ENCODE results near the gene PHGDH. TPM values are rescaled to one million over a fixed set of nuclear protein-coding genes. Genes with fewer than 3 reads are reported as not detected.
"Not testable (repeated sequence)": the region's sequence is repeated elsewhere in the genome, so short reads cannot be mapped to it uniquely, and the experiment has no call there.

PHGDH gene
- total RNA-seq, 2 experiments from 2014 or later = 138 to 143 TPM

- Mint-ChIP-seq H3K36me3 (no peaks in the 10 kb centered on the region), H3K27me3 (peaks cover 3% of the 10 kb centered on the region), H3K9me3 (no peaks in the 10 kb centered on the region), H3K4me1 (ENCODE audit: low read depth) (no peaks in the 10 kb centered on the region), H3K4me3 (no peak overlapping the region), H3K27ac (no peak overlapping the region)
- intact Hi-C loops (cut with micrococcal nuclease) = no loop called here
- POLR2A ChIA-PET = no interaction called here
- CTCF ChIA-PET = no interaction called here
- DNase-seq = no peak
Measured at GRCh38 chr1:119773711-119774241, 62.0 kb downstream of the PHGDH start.

- Mint-ChIP-seq H3K9me3 (no peaks in the 10 kb centered on the region), H3K4me1 (ENCODE audit: low read depth) (no peaks in the 10 kb centered on the region), H3K4me3 (no peak overlapping the region), H3K27me3 (peaks cover 1% of the 10 kb centered on the region), H3K36me3 (no peaks in the 10 kb centered on the region), H3K27ac (no peak overlapping the region)
- ChIA-PET CTCF (interaction anchor here (0.6 kb wide), 1 partner anchor 47 kb away, joined by 3 read pairs; no protein-coding TSS in a partner anchor), POLR2A (no interaction called here)
- intact Hi-C loops (cut with micrococcal nuclease) = no loop called here
- no peak for DNase-seq
Measured at GRCh38 chr1:119774746-119775490, 63.2 kb downstream of the PHGDH start.

- ChIA-PET CTCF (no interaction called here), POLR2A (no interaction called here)
- DNase-seq = no peak
- Mint-ChIP-seq H3K4me1 (ENCODE audit: low read depth) (no peaks in the 10 kb centered on the region), H3K9me3 (no peaks in the 10 kb centered on the region), H3K36me3 (no peaks in the 10 kb centered on the region), H3K27ac (no peak overlapping the region), H3K27me3 (peaks cover 1% of the 10 kb centered on the region), H3K4me3 (no peak overlapping the region)
- intact Hi-C loops (cut with micrococcal nuclease) = no loop called here
Measured at GRCh38 chr1:119778359-119778758, 66.6 kb downstream of the PHGDH start.

GRCh38 chr1:119778886-119779560, 67.3 kb downstream of the PHGDH start:
- CTCF ChIA-PET = no interaction called here
- Mint-ChIP-seq H3K4me1 (ENCODE audit: low read depth) (no peaks in the 10 kb centered on the region), H3K36me3 (no peaks in the 10 kb centered on the region), H3K27me3 (peaks cover 1% of the 10 kb centered on the region), H3K27ac (no peak overlapping the region), H3K9me3 (no peaks in the 10 kb centered on the region), H3K4me3 (no peak overlapping the region)
- DNase-seq = no peak
- POLR2A ChIA-PET = no interaction called here
- intact Hi-C loops (cut with micrococcal nuclease) = no loop called here

DNA sequence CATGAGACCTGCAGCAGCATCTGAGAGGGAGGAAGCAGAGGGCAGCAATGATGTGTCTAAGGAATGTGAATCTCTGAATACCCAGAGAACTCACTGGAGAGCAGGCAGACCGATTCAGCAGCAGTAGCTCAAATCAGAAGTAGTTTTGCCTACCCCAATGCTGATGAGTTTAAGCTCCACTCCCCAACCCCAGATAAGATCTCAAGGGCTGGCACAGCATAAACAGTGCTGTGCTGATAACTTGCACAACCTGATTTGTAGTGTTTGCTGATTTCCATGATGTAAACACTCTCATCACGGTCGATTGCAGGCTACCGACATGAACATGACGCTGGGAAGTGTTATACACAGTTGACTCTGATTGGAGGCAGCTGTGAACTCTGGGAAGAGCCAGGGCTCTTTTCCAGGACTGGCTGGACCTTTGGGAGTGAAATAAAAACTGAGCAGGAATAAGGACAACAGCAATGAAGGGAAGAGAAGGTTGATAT, 68.2 kb downstream of the PHGDH start:
- ChIA-PET POLR2A (no interaction called here), CTCF (no interaction called here)
- H3K36me3 Mint-ChIP-seq = no peaks in the 10 kb centered on the region
- no peak overlapping the region for H3K4me3 Mint-ChIP-seq
- H3K27ac Mint-ChIP-seq = no peak overlapping the region
- DNase-seq = no peak
- no peaks in the 10 kb centered on the region for H3K9me3 Mint-ChIP-seq
- peaks cover 1% of the 10 kb centered on the region for H3K27me3 Mint-ChIP-seq
- H3K4me1 Mint-ChIP-seq (ENCODE audit: low read depth) = no peaks in the 10 kb centered on the region
- intact Hi-C loops (cut with micrococcal nuclease) = no loop called here

GRCh38 chr1:119781434-119782210, 69.9 kb downstream of the PHGDH start:
- intact Hi-C loops (cut with micrococcal nuclease) = no loop called here
- Mint-ChIP-seq H3K4me1 (ENCODE audit: low read depth) (peaks cover 6% of the 10 kb centered on the region), H3K27ac (no peak overlapping the region), H3K36me3 (no peaks in the 10 kb centered on the region), H3K4me3 (no peak overlapping the region), H3K9me3 (no peaks in the 10 kb centered on the region), H3K27me3 (peaks cover 1% of the 10 kb centered on the region)
- ChIA-PET POLR2A (no interaction called here), CTCF (no interaction called here)
- DNase-seq = no peak

DNA sequence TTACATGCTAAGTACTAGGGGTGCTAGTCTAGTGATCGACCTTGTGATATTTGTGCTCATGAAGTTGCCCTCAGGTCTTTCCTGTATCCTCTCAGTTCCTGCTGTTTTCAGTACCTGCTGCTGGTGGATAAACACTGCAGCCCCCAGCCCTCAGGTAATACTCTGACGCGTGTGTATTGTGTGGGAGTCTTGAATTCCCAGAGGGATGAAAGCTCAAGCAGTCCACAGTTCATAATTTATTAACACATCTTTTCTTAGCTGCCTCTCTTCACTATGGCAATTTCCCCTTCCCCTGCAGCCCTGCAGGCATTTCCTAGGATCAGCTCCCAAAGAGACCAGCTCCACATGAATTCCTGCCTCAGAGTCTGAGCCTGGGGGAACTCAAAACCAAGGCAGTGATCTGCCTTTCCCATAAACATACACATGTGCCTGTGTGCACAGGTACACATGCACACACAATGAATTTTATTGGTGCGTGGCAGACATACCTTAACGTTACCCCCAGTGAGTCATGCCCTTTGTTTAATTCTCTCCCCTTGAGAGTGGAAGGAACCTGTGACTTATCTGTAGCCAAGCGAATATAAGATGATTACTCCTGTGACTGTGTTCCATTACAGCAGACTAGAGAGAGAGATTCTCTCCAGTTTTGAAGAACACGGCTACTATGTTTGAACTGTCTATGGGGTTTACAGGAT, 71.0 kb downstream of the PHGDH start:
- peaks cover 1% of the 10 kb centered on the region for H3K27me3 Mint-ChIP-seq
- H3K4me1 Mint-ChIP-seq (ENCODE audit: low read depth) = peaks cover 6% of the 10 kb centered on the region
- no peak overlapping the region for H3K4me3 Mint-ChIP-seq
- DNase-seq = no peak
- intact Hi-C loops (cut with micrococcal nuclease) = no loop called here
- no peaks in the 10 kb centered on the region for H3K9me3 Mint-ChIP-seq
- POLR2A ChIA-PET = no interaction called here
- H3K36me3 Mint-ChIP-seq = no peaks in the 10 kb centered on the region
- CTCF ChIA-PET = no interaction called here
- no peak overlapping the region for H3K27ac Mint-ChIP-seq

DNA sequence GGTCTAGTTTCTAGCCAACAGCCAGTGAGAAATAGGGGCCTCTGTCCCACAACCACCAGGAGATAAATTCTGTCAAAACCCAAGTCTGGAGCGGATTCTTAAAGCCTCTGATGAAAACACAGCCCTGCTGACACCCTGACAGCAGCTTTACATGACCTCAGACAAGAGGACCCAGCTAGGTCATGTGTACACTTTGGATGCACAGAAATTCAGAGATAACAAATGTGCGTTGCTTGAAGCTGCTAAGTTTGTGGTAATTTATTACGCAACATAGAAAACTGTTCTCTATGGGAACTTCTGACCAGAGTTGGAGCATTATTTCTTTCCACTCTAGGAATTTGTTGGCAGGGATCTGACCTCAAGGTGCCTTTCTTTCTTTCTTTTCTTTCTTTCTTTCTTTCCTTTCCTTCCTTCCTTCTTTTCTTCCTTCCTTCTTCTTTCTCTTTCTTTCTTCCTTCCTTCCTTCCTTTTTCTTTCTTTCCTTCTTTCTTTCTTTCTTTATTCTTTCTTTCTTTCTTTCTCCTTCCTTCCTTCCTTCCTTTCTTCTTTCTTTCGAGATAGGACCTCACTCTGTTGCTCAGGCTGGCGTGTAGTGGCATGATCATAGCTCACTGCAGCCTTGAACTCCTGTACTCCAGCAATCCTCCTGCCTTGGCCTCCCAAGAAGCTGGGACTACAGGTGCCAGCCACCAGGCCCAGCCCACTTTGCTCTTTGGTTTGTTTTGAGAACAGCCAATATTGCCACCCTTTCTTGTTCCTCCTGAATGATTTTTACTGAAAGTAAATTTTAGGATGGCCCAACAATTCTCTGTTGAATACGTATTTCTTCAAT, 71.8 kb downstream of the PHGDH start:
- no peaks in the 10 kb centered on the region for H3K36me3 Mint-ChIP-seq
- no peaks in the 10 kb centered on the region for H3K27me3 Mint-ChIP-seq
- intact Hi-C loops (cut with micrococcal nuclease) = no loop called here
- ChIA-PET POLR2A (no interaction called here), CTCF (no interaction called here)
- no peaks in the 10 kb centered on the region for H3K9me3 Mint-ChIP-seq
- H3K4me3 Mint-ChIP-seq = no peak overlapping the region
- peaks cover 6% of the 10 kb centered on the region for H3K4me1 Mint-ChIP-seq (ENCODE audit: low read depth)
- no peak overlapping the region for H3K27ac Mint-ChIP-seq
- DNase-seq = no peak

GRCh38 chr1:119784191-119784781, 72.6 kb downstream of the PHGDH start:
- H3K4me3 Mint-ChIP-seq = no peak overlapping the region
- ChIA-PET CTCF (interaction anchor here (2.2 kb wide), 1 partner anchor 25 kb away, joined by 6 read pairs; no protein-coding TSS in a partner anchor), POLR2A (no interaction called here)
- no peaks in the 10 kb centered on the region for H3K36me3 Mint-ChIP-seq
- H3K4me1 Mint-ChIP-seq (ENCODE audit: low read depth) = peaks cover 6% of the 10 kb centered on the region
- H3K27me3 Mint-ChIP-seq = no peaks in the 10 kb centered on the region
- intact Hi-C loops (cut with micrococcal nuclease) = no loop called here
- H3K27ac Mint-ChIP-seq = no peak overlapping the region
- DNase-seq = no peak
- no peaks in the 10 kb centered on the region for H3K9me3 Mint-ChIP-seq

GRCh38 chr1:119786046-119786445, 74.3 kb downstream of the PHGDH start:
- H3K36me3 Mint-ChIP-seq; POLR2A ChIA-PET; H3K27me3 Mint-ChIP-seq; H3K27ac Mint-ChIP-seq; H3K4me3 Mint-ChIP-seq; DNase-seq; H3K4me1 Mint-ChIP-seq (ENCODE audit: low read depth); H3K9me3 Mint-ChIP-seq; intact Hi-C loops (cut with micrococcal nuclease): not testable (repeated sequence)
- CTCF ChIA-PET = interaction anchor here (2.2 kb wide), 1 partner anchor 23 kb away, joined by 6 read pairs; no protein-coding TSS in a partner anchor

DNA sequence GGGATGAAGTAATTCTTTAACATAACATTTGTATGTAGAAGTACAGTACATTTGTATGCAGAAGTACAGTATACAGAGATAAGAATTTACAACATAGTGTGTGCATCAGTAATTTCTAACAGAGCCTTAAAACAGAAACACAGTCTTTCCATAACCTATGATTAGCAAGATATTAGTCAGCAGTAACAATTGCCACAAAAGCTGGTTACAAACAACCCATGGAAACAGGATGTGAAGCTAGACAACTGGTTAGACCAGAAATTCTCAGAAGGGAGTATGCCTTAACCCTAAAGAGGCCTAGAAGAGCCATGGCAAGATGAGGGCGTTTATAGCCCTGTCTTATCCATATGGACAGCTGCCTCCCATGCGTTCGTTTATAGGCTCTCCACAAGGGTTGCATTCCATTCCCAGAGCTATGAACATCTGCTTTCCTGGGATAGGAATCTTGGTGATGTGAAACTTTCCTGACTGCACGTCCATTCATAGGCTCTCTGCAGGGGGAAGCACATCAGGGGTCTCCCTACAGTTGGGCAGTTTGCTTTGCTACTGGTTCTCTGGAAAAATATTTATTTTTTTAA, 74.8 kb downstream of the PHGDH start:
- not testable (repeated sequence) for H3K27ac Mint-ChIP-seq

More for the DNA sequence above, 74.8 kb downstream of the PHGDH start:
- H3K4me1 Mint-ChIP-seq (ENCODE audit: low read depth); H3K36me3 Mint-ChIP-seq; H3K4me3 Mint-ChIP-seq; H3K27me3 Mint-ChIP-seq; DNase-seq; H3K9me3 Mint-ChIP-seq; intact Hi-C loops (cut with micrococcal nuclease); POLR2A ChIA-PET: not testable (repeated sequence)
- CTCF ChIA-PET = interaction anchor here (0.7 to 2.2 kb wide), 2 partner anchors 22 to 42 kb away, joined by 3 to 6 read pairs; no protein-coding TSS in a partner anchor
